SH-SY5Y (cell line): ENCODE data around the gene ANKRD11.

Experiments
- GATA2 ChIP-seq: IDR thresholded peaks from 2 replicates; pipeline ENCODE4 v1.6.1; 2011; ENCODE audit warnings: mild to moderate bottlenecking, low read depth, low read length
- GATA3 ChIP-seq: IDR thresholded peaks from 2 replicates; pipeline ENCODE4 v1.6.1; 2011; ENCODE audit warnings: low read depth, mild to moderate bottlenecking, low read length, moderate library complexity

GRCh38 chr16:89343501-89344457 lies 146.6 kb downstream of the ANKRD11 start:
- TF ChIP-seq GATA2, result no peak
- no peak for TF ChIP-seq GATA3
